Stimulated activated CD8-positive, alpha-beta memory T cell treated with anti-CD3 and anti-CD28 coated beads, Interleukin-15, amount 100 ng/mL, for 24 hours (primary cell): ENCODE results near the gene MRPL45.
A peak's percentile ranks its signal among the peaks of the same experiment; 100 is the strongest.

Experiments
- DNase-seq: peaks from one replicate; pipeline ENCODE4 v3.0.0-alpha.2; 2020; ENCODE audit warnings: low read depth

MRPL45 gene

DNA sequence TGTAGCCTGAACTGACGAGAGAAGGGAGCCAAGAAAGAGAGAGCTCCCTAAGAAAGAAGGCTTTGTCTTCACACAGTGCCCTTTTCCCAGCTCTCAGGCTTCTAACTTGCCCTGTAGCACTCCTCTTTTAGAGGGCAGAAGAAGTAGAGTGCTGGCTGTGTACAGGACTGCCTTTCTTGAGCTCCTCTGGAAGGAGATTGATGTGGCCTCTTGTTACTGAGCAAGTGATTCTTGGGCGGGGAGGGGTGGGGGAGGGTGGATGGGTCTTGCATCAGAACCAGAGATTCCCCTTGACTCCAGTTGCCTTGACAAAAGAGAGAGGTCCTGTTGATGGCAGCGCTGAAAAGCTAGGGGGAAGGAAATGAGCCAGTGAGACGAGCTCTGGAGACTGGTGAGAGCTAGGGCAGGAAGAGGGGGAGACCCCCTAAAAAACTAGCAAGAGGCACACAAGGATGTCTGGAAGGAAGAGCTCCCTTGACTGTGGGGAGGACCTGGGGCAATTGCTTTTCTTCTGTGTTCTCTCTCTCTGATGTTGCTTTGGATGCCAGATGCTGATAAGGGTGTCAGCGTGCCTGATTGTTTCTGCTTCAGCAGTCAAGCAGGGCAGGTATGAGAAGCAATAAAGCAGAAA is 28.4 kb downstream of the MRPL45 start:
- DNase-seq: no peak

GRCh38 chr17:38326996-38327792 is 30.2 kb downstream of the MRPL45 start:
- no peak for DNase-seq

GRCh38 chr17:38327936-38328335 is 31.0 kb downstream of the MRPL45 start:
- no peak for DNase-seq

DNA sequence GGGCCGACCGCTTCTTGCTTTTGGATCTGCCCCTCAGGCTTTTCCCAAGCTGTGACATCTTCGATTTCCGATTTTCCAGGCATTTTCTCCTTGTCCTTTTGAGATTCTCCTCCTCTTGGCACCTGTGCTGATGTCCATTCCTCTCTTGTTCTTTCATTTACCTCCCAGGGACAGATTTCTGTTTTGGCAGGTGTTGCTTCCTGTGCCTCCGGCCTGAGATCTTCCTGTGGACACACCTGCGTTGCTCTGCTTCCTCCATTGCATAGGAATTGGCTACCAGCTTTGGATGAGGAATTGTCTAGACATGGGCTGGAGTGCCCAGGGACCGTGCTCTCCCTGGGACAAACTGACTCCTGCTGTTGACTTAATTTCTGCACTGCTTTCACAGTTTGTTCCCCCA is 31.7 kb downstream of the MRPL45 start:
- DNase-seq: no peak

DNA sequence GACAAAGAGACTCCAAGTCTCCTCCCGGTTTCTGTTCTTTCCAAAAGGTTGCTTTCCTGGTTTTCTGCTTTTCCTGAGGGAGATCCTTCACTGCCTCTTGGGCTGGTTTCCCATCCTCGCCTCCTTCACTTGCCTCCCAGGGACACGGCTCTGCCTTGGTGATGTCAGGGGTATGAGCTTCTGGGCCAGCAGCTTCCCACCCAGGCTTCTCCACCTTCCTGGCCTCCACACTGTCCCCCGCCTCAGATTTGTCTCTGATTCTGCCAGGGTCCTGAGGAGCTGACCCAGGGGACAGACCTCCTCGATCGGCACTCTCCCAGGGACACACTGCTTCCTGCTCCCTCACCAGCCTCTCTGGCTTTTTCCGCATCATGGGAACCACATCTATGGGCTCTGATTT is 32.3 kb downstream of the MRPL45 start:
- DNase-seq: no peak

- no peak for DNase-seq
Measured at GRCh38 chr17:38329808-38330730, 33.1 kb downstream of the MRPL45 start.

- no peak for DNase-seq
Measured at GRCh38 chr17:38330941-38331411, 34.0 kb downstream of the MRPL45 start.

- no peak for DNase-seq
Measured at GRCh38 chr17:38332735-38333134, 35.8 kb downstream of the MRPL45 start.

GRCh38 chr17:38333635-38334295 is 36.8 kb downstream of the MRPL45 start:
- peak; percentile 8 for DNase-seq

DNA sequence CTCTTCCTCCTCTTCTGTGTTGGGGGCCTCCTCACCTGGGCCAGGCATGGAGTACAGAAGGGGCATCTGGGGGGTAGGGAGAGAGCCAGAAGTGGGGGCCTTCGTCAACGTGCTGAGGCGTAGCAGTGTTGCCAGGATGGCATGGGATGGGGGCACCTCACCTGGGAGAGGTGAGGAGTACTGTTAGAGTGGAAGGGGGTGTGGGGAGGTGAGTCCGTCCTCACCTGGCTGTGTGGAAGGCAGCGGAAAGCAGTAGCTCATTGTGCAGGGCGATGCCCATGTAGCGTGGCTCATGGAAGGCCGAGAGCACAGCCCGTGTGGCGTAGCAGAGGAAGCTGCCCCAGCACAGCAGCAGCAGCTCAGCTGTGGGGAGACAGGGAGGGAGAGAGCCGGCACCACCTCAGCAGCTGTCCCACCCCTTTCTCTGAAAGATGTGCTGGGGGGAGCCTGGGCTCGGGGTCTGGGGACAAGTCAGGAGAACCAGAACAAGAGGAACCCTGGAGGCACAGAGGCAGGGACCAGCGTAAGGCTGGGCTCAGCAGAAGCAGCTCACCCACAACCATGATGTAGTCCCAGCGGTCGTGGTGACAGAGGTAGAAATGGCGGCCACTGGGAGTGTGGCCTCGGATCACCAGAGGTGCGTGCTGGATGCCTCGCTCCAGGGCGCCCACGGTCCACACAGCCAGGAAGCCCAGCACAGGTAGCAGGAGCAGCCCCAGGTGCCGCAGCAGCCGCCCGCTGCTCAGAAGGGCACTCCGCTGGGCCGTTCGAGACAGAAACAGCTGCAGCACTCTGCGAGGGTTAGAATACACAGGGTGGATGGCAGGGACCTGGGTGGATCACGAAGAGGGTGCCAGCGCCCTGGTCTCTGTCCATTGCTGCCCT is 37.8 kb downstream of the MRPL45 start:
- no peak for DNase-seq

GRCh38 chr17:38336838-38337237 is 39.9 kb downstream of the MRPL45 start:
- DNase-seq: no peak

GRCh38 chr17:38338053-38338452 is 41.1 kb downstream of the MRPL45 start:
- DNase-seq: no peak

- DNase-seq: no peak
Measured at GRCh38 chr17:38338535-38338934, 41.6 kb downstream of the MRPL45 start.

DNA sequence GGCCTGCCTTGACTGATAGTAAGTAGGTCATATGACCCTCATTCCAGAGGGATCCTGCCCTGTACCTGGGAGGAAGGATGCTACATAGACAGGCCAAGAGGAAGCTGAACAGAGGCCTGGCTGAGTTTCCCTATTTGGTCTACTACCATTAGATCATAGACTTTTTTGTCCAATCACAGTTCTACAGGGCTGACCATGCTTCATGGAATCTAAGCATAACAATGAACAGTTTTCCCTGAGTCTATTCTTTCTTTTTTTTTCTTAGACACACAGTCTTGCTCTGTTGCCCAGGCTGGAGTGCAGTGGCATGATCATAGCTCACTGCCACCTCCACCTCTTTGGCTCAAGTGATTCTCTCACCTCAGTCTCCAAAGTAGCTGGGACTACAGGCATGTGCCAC is 42.9 kb downstream of the MRPL45 start:
- no peak for DNase-seq

DNA sequence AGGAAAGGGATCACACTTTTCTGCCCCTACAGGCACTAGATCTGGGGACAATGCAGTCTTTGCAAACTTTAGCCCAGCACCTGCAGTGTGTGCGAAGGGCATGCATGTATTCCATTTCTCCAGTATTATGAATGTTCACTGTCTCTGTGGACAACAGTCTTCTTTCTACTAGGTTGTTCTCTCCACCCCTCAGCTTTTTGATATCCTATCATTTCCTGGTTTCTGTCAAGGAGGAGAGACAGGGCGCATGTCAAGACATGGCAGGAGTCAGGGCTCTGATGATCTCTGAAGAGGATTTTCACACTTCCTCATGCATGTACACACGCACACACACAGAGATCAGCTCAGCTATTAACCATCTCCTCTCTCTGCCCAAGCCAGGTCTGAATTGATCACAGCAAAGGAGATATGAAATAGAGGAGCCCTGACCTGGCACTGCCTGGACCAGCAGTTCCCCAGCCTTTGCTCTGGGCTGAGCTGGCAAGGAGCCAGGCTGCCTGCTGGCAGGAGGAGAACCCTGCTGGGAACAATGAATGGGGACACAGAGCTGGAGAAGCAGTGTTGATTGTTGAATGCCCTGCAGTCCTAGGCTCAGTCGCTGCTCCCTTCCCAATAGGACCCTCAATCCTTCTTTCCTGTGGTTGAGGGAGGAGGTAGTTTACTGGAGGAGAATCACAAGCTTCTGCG is 44.2 kb downstream of the MRPL45 start:
- DNase-seq: no peak

GRCh38 chr17:38342886-38343607 is 46.1 kb downstream of the MRPL45 start:
- no peak for DNase-seq

GRCh38 chr17:38343608-38344419 is 46.8 kb downstream of the MRPL45 start, which contains the start of gene GPR179:
TSS of gene GPR179 (minus strand) at chr17:38343956. CDS start at chr17:38343789, 167 bp downstream.
- no peak for DNase-seq

- no peak for DNase-seq
Measured at GRCh38 chr17:38344420-38344745, 47.4 kb downstream of the MRPL45 start.

GRCh38 chr17:38345743-38346142 is 48.8 kb downstream of the MRPL45 start:
- DNase-seq: no peak
